Measurements from ENCODE around the gene NPPC. TPM values are rescaled to one million over a fixed set of nuclear protein-coding genes. Genes with fewer than 3 reads are reported as not detected.

NPPC gene
- total RNA-seq, 4 donors from 2014 or later: 0.68 to 90.4 TPM; not detected in 2

- no peaks in the 10 kb centered on the region for H3K9me3 ChIP-seq
- no peak overlapping the region for H3K4me3 ChIP-seq
- in situ Hi-C loops (cut with MboI; ENCODE audit: low pct_ligation_motif_present in 1 of 4, low pct_unique_long_range_greater_than_20kb in 1 of 4, low sequenced_read_pairs in 3 of 4) (loop anchor here in 3 of 4 donors (10.0 to 25.0 kb wide), 4 partner anchors 215 to 518 kb away; no protein-coding TSS in a partner anchor), intact Hi-C loops (cut with DNase I; ENCODE audit: low total_unique reads) (no loop called here)
- WGBS, 2 donors (ENCODE audit: low coverage in 1 of 2): 80 to 87% methylated on average over 2 to 15 of the region's 15 CpGs
- no peaks in the 10 kb centered on the region for H3K4me1 ChIP-seq
- H3K27me3 ChIP-seq: peaks cover 25% of the 10 kb centered on the region
- H3K27ac ChIP-seq: no peak overlapping the region
- no peaks in the 10 kb centered on the region for H3K36me3 ChIP-seq
- no peak for DNase-seq
- TF ChIP-seq POLR2AphosphoS5 (IDR thresholded peaks at IDR 0.05) (no peak), POLR2A (IDR thresholded peaks at IDR 0.05) (no peak), EP300 (IDR thresholded peaks at IDR 0.05; ENCODE audit: low read depth) (no peak)
- TF ChIP-seq, protein P1, sequence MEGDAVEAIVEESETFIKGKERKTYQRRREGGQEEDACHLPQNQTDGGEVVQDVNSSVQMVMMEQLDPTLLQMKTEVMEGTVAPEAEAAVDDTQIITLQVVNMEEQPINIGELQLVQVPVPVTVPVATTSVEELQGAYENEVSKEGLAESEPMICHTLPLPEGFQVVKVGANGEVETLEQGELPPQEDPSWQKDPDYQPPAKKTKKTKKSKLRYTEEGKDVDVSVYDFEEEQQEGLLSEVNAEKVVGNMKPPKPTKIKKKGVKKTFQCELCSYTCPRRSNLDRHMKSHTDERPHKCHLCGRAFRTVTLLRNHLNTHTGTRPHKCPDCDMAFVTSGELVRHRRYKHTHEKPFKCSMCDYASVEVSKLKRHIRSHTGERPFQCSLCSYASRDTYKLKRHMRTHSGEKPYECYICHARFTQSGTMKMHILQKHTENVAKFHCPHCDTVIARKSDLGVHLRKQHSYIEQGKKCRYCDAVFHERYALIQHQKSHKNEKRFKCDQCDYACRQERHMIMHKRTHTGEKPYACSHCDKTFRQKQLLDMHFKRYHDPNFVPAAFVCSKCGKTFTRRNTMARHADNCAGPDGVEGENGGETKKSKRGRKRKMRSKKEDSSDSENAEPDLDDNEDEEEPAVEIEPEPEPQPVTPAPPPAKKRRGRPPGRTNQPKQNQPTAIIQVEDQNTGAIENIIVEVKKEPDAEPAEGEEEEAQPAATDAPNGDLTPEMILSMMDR (IDR thresholded peaks at IDR 0.05): no peak
Measured at GRCh38 chr2:231919341-231920035, 6.7 kb downstream of the NPPC start.

- H3K27ac ChIP-seq: no peak overlapping the region
- no peak for DNase-seq
- TF ChIP-seq POLR2A (IDR thresholded peaks at IDR 0.05): no peak
- no peak for TF ChIP-seq POLR2AphosphoS5 (IDR thresholded peaks at IDR 0.05)
- TF ChIP-seq, protein P1 (IDR thresholded peaks at IDR 0.05): no peak
- TF ChIP-seq EP300 (IDR thresholded peaks at IDR 0.05; ENCODE audit: low read depth): no peak
- no peak overlapping the region for H3K4me3 ChIP-seq
- H3K9me3 ChIP-seq: no peaks in the 10 kb centered on the region
- in situ Hi-C loops (cut with MboI; ENCODE audit: low pct_ligation_motif_present in 1 of 4, low pct_unique_long_range_greater_than_20kb in 1 of 4, low sequenced_read_pairs in 3 of 4) (loop anchor here in 1 of 4 donors (25.0 kb wide), 2 partner anchors 394 to 519 kb away; no protein-coding TSS in a partner anchor), intact Hi-C loops (cut with DNase I; ENCODE audit: low total_unique reads) (no loop called here)
- no peaks in the 10 kb centered on the region for H3K36me3 ChIP-seq
- peaks cover 17% of the 10 kb centered on the region for H3K27me3 ChIP-seq
- 96% methylated on average over 21 of the region's 21 CpGs; no CpG with 5 or more reads in 1 of the 2 donors for WGBS, 2 donors (ENCODE audit: low coverage in 1 of 2)
- no peaks in the 10 kb centered on the region for H3K4me1 ChIP-seq
Measured at GRCh38 chr2:231918501-231919330, 7.5 kb downstream of the NPPC start.

- Histone ChIP-seq H3K4me1 (no peaks in the 10 kb centered on the region), H3K36me3 (no peaks in the 10 kb centered on the region), H3K27ac (no peak overlapping the region), H3K27me3 (peaks cover 10% of the 10 kb centered on the region), H3K9me3 (no peaks in the 10 kb centered on the region), H3K4me3 (no peak overlapping the region)
- WGBS, 2 donors (ENCODE audit: low coverage in 1 of 2): 40 to 48% methylated on average over 1 to 10 of the region's 10 CpGs
- intact Hi-C loops (cut with DNase I; ENCODE audit: low total_unique reads): no loop called here
- no peak for DNase-seq
- in situ Hi-C loops (cut with MboI; ENCODE audit: low pct_ligation_motif_present in 1 of 4, low pct_unique_long_range_greater_than_20kb in 1 of 4, low sequenced_read_pairs in 3 of 4): loop anchor here in 1 of 4 donors (25.0 kb wide), 2 partner anchors 395 to 520 kb away; no protein-coding TSS in a partner anchor
- TF ChIP-seq EP300 (IDR thresholded peaks at IDR 0.05; ENCODE audit: low read depth) (no peak), POLR2AphosphoS5 (IDR thresholded peaks at IDR 0.05) (no peak)
- TF ChIP-seq, protein P1 (IDR thresholded peaks at IDR 0.05): no peak
Measured at GRCh38 chr2:231917280-231918066, 8.7 kb downstream of the NPPC start.

Measured in transverse colon (tissue), 4 donors.